ENCODE measurements around the gene CEP85L.

The CEP85L gene

GRCh38 chr6:118574051-118574865 is 77.1 kb downstream of the CEP85L start:
- DNase-seq, result no peak

GRCh38 chr6:118571121-118571520 is 80.3 kb downstream of the CEP85L start:
- no peak for DNase-seq

GRCh38 chr6:118569498-118569897 is 81.9 kb downstream of the CEP85L start:
- DNase-seq, result no peak

- DNase-seq, result no peak
These were observed 83.4 kb downstream of the CEP85L start for GRCh38 chr6:118567974-118568373.

- no peak for DNase-seq
These were observed 86.0 kb downstream of the CEP85L start for GRCh38 chr6:118565311-118565960.

GRCh38 chr6:118562959-118563358 is 88.4 kb downstream of the CEP85L start:
- DNase-seq, result no peak

- DNase-seq, result no peak
These were observed 89.1 kb downstream of the CEP85L start for GRCh38 chr6:118562248-118562647.

GRCh38 chr6:118559659-118560058 is 91.7 kb downstream of the CEP85L start:
- no peak for DNase-seq

GRCh38 chr6:118558464-118559217 is 92.8 kb downstream of the CEP85L start:
- no peak for DNase-seq

- no peak for DNase-seq
These were observed 96.7 kb downstream of the CEP85L start for GRCh38 chr6:118554698-118555097.

GRCh38 chr6:118553132-118553531 is 98.3 kb downstream of the CEP85L start:
- DNase-seq, result no peak

- DNase-seq, result no peak
These were observed 100.0 kb downstream of the CEP85L start for GRCh38 chr6:118551063-118552053.

- DNase-seq, result no peak
These were observed 102.8 kb downstream of the CEP85L start for GRCh38 chr6:118548613-118549012.

- DNase-seq, result no peak
These were observed 103.3 kb downstream of the CEP85L start, which contains the start of gene PLN for GRCh38 chr6:118548136-118548535. TSS of gene PLN (plus strand) at chr6:118548296. CDS start at chr6:118558922, 10,626 bp downstream.

GRCh38 chr6:118546880-118547218 is 104.5 kb downstream of the CEP85L start:
- DNase-seq, result no peak

- DNase-seq, result no peak
These were observed 105.1 kb downstream of the CEP85L start for GRCh38 chr6:118546164-118546879.

GRCh38 chr6:118544105-118544504 is 107.3 kb downstream of the CEP85L start:
- no peak for DNase-seq

- DNase-seq, result no peak
These were observed 109.0 kb downstream of the CEP85L start for GRCh38 chr6:118542184-118542952.

- no peak for DNase-seq
These were observed 113.8 kb downstream of the CEP85L start for GRCh38 chr6:118537574-118537973.

- DNase-seq, result no peak
These were observed 114.9 kb downstream of the CEP85L start for GRCh38 chr6:118536478-118536877.
